GM23338 (cell line): ENCODE results near the gene IQCK. TPM values are rescaled to one million over a fixed set of nuclear protein-coding genes. Genes with fewer than 3 reads are reported as not detected.

Source experiments
- ATAC-seq: fragments of 200-7000 bp; cut with Tn5 transposase; 3 replicates; pipeline ENCODE4 v1.9.1; 2020
- DNase-seq: peaks from one replicate; pipeline ENCODE4 v3.0.0-alpha.2; 2015; ENCODE audit warnings: low spot score
- H2AFZ ChIP-seq: fragments of 200-600 bp; sonication (generic); 2 replicates; pipeline ENCODE4 v1.8.0; 2016; ENCODE audit warnings: antibody characterized with exemption, mild to moderate bottlenecking, moderate library complexity
- H3F3A ChIP-seq: fragments of 200-600 bp; sonication (generic); replicated peaks from 2 replicates; pipeline ENCODE4 v1.8.0; 2017; ENCODE audit warnings: antibody characterized with exemption, mixed run types, low read depth
- H3K27ac ChIP-seq: fragments of 200-600 bp; sonication (generic); 2 replicates; pipeline ENCODE4 v1.6.1; 2016; ENCODE audit warnings: low read depth
- H3K27me3 ChIP-seq: fragments of 200-600 bp; sonication (generic); 2 replicates; pipeline ENCODE4 v1.8.0; 2016; ENCODE audit warnings: mild to moderate bottlenecking, mixed run types, moderate library complexity; ENCODE audit not compliant: insufficient read depth
- H3K36me3 ChIP-seq: fragments of 200-600 bp; sonication (generic); 2 replicates; pipeline ENCODE4 v1.8.0; 2016; ENCODE audit warnings: mild to moderate bottlenecking; ENCODE audit not compliant: insufficient read depth
- H3K4me1 ChIP-seq: fragments of 200-600 bp; sonication (generic); 2 replicates; pipeline ENCODE4 v1.8.0; 2016; ENCODE audit warnings: mild to moderate bottlenecking, moderate library complexity; ENCODE audit not compliant: insufficient read depth
- H3K4me2 ChIP-seq: fragments of 200-600 bp; sonication (generic); 2 replicates; pipeline ENCODE4 v1.7.1; 2017; ENCODE audit warnings: mixed run types
- H3K4me3 ChIP-seq: fragments of 200-600 bp; sonication (generic); 2 replicates; pipeline ENCODE4 v1.6.1; 2016; ENCODE audit warnings: mixed run types
- H3K79me2 ChIP-seq: fragments of 200-600 bp; sonication (generic); replicated peaks from 2 replicates; pipeline ENCODE4 v1.8.0; 2017; ENCODE audit warnings: mild to moderate bottlenecking; ENCODE audit not compliant: insufficient read depth
- H3K9me2 ChIP-seq: fragments of 200-600 bp; sonication (generic); 2 replicates; pipeline ENCODE4 v1.8.0; 2017; ENCODE audit not compliant: insufficient read depth
- H4K20me1 ChIP-seq: fragments of 200-600 bp; sonication (generic); replicated peaks from 2 replicates; pipeline ENCODE4 v1.8.0; 2017; ENCODE audit warnings: mild to moderate bottlenecking; ENCODE audit not compliant: insufficient read depth
- H3K27ac Mint-ChIP-seq: 2 replicates; pipeline ENCODE4 v1.8.0; 2020; ENCODE audit warnings: inconsistent platforms, mild to moderate bottlenecking, moderate library complexity, mixed read lengths
- H3K27me3 Mint-ChIP-seq: 3 replicates; pipeline ENCODE4 v1.8.0; 2022; ENCODE audit warnings: low read depth, mild to moderate bottlenecking, moderate library complexity, mixed read lengths, inconsistent platforms; ENCODE audit not compliant: insufficient read depth, poor library complexity
- H3K36me3 Mint-ChIP-seq: 3 replicates; pipeline ENCODE4 v1.8.0; 2021; ENCODE audit warnings: low read depth, mild to moderate bottlenecking, inconsistent platforms, moderate library complexity, mixed read lengths
- H3K4me1 Mint-ChIP-seq: 3 replicates; pipeline ENCODE4 v1.8.0; 2020; ENCODE audit warnings: mild to moderate bottlenecking, inconsistent platforms, mixed read lengths
- H3K4me3 Mint-ChIP-seq: 3 replicates; pipeline ENCODE4 v1.8.0; 2021; ENCODE audit warnings: moderate library complexity, mild to moderate bottlenecking, inconsistent platforms, mixed read lengths
- H3K9me3 Mint-ChIP-seq: 3 replicates; pipeline ENCODE4 v1.8.0; 2020; ENCODE audit warnings: moderate library complexity, mild to moderate bottlenecking, inconsistent platforms, mixed read lengths
- EZH2 ChIP-seq: fragments of 200-600 bp; sonication (generic); IDR thresholded peaks from one replicate; pipeline ENCODE4 v1.8.0; 2017; ENCODE audit warnings: antibody characterized with exemption, mild to moderate bottlenecking, low read depth; ENCODE audit not compliant: unreplicated experiment
- POLR2AphosphoS5 ChIP-seq: IDR thresholded peaks from 2 replicates; pipeline ENCODE4 v1.6.1; 2016; ENCODE audit warnings: antibody characterized with exemption, low read depth
- REST ChIP-seq: IDR thresholded peaks from one replicate; pipeline ENCODE4 v1.6.1; 2018; ENCODE audit warnings: antibody characterized with exemption; ENCODE audit not compliant: unreplicated experiment
- STAT1 ChIP-seq: IDR thresholded peaks from one replicate; pipeline ENCODE4 v1.6.1; 2016; ENCODE audit warnings: antibody characterized with exemption; ENCODE audit not compliant: unreplicated experiment
- polyA plus RNA-seq: library from polyadenylated mRNA; unstranded; fragments of >200 nt; fragmentation: Nextera tagmentation; extraction: Ambion mirVana; gene quantifications from 2 replicates; pipeline ENCODE4 v1.2.1, GENCODE V29; 2016
- total RNA-seq: library from RNA; depleted of rRNA; stranded (reverse); fragments of >200 nt; shearing (Covaris generic); gene quantifications from 2 replicates; pipeline ENCODE4 v1.2.3, GENCODE V29; 2014

IQCK gene
- total and polyA plus RNA-seq, 2 experiments from 2014 or later: 7.6 to 10.0 TPM

GRCh38 chr16:19883296-19883965 is 165.4 kb downstream of the IQCK start:
- TF ChIP-seq EZH2: no peak
- TF ChIP-seq STAT1: no peak
- no peak; the same call in 1 of the 2 replicates for TF ChIP-seq POLR2AphosphoS5
- peaks cover 47% of the 10 kb centered on the region for H3K79me2 ChIP-seq
- ATAC-seq: peak; percentile 25
- H3F3A ChIP-seq: peaks cover 14% of the 10 kb centered on the region
- peaks cover 36% of the 10 kb centered on the region for H3K36me3 Mint-ChIP-seq
- peak overlapping the region; percentile 83 for H3K4me3 ChIP-seq
- DNase-seq: peak; percentile 87
- no peaks in the 10 kb centered on the region for H3K9me2 ChIP-seq
- peak overlapping the region; percentile 92 for H3K27ac Mint-ChIP-seq
- H3K9me3 Mint-ChIP-seq: peaks cover 5% of the 10 kb centered on the region; the same call in 1 of the 3 replicates
- H4K20me1 ChIP-seq: no peaks in the 10 kb centered on the region; the same call in none of the 2 replicates
- peaks cover 12% of the 10 kb centered on the region for H3K27me3 ChIP-seq
- no peaks in the 10 kb centered on the region for H3K36me3 ChIP-seq
- H2AFZ ChIP-seq: no peak overlapping the region
- H3K27me3 Mint-ChIP-seq: peaks cover 20% of the 10 kb centered on the region
- H3K4me1 Mint-ChIP-seq: peaks cover 35% of the 10 kb centered on the region
- H3K4me2 ChIP-seq: peak overlapping the region; percentile 85
- H3K4me3 Mint-ChIP-seq: peak overlapping the region; percentile 87
- H3K4me1 ChIP-seq: peaks cover 26% of the 10 kb centered on the region
- H3K27ac ChIP-seq: 0 out of 2 replicates have a peak overlapping the region, but pooled peaks have one; percentile 23

- Histone ChIP-seq H3F3A (peaks cover 14% of the 10 kb centered on the region), H3K4me1 (peaks cover 20% of the 10 kb centered on the region), H4K20me1 (no peaks in the 10 kb centered on the region; the same call in 1 of the 2 replicates), H3K27me3 (peaks cover 12% of the 10 kb centered on the region), H3K4me3 (peak overlapping the region; percentile 83), H2AFZ (no peak overlapping the region), H3K36me3 (no peaks in the 10 kb centered on the region), H3K9me2 (no peaks in the 10 kb centered on the region), H3K4me2 (peak overlapping the region; percentile 85), H3K79me2 (peaks cover 41% of the 10 kb centered on the region), H3K27ac (0 out of 2 replicates have a peak overlapping the region, but pooled peaks have one; percentile 23)
- no peak overlapping the region for H3K27ac Mint-ChIP-seq
- H3K27me3 Mint-ChIP-seq: peaks cover 20% of the 10 kb centered on the region
- TF ChIP-seq POLR2AphosphoS5: no peak
- no peak for TF ChIP-seq REST
- H3K9me3 Mint-ChIP-seq: peaks cover 5% of the 10 kb centered on the region; the same call in 1 of the 3 replicates
- peak overlapping the region; percentile 87 for H3K4me3 Mint-ChIP-seq
- DNase-seq: peak; percentile 35
- H3K36me3 Mint-ChIP-seq: peaks cover 30% of the 10 kb centered on the region
- 0 out of 3 replicates have a peak, but pooled peaks have one; percentile 1 for ATAC-seq
- peaks cover 29% of the 10 kb centered on the region for H3K4me1 Mint-ChIP-seq
Measured at GRCh38 chr16:19883966-19884485, 166.0 kb downstream of the IQCK start.
